B cell (primary cell): ENCODE data around the gene CIT. TPM values are rescaled to one million over a fixed set of nuclear protein-coding genes. Genes with fewer than 3 reads are reported as not detected.

Source experiments
- ATAC-seq: fragments of 200-7000 bp; cut with Tn5 transposase; one replicate; pipeline ENCODE4 v1.10.0; 2021; ENCODE audit warnings: low read depth, mild to moderate bottlenecking, moderate number of reproducible peaks, moderate library complexity
- CTCF ChIA-PET: fragments of 350-600 bp; sonication (Branson Sonifier 250); formaldehyde crosslinking; loops from one replicate; lab custom pipeline; 2021; ENCODE audit warnings: antibody characterized with exemption, inconsistent platforms; lab: Charles Lee
- POLR2A ChIA-PET: fragments of 350-600 bp; sonication (Branson Sonifier 250); formaldehyde crosslinking; loops from one replicate; lab custom pipeline; 2021; ENCODE audit warnings: antibody characterized with exemption; lab: Charles Lee
- DNase-seq: peaks from one replicate; pipeline ENCODE4 v3.0.0; 2013
- H2AFZ ChIP-seq: 2 replicates; pipeline ENCODE4 v1.6.1; 2012; ENCODE audit warnings: mild to moderate bottlenecking, low read depth, low read length; ENCODE audit not compliant: insufficient read depth, poor library complexity, severe bottlenecking
- H3K27ac ChIP-seq, 2 donors: 1 replicate in 1 of 2; 2 replicates in 1 of 2; pipeline ENCODE4 v1.5.1; 2012 to 2013; ENCODE audit warnings: low read length in 2 of 2, mild to moderate bottlenecking in 2 of 2, moderate library complexity in 1 of 2
- H3K27me3 ChIP-seq, 4 experiments: fragments of 200-600 bp in 1 of 4; sonication (generic) in 1 of 4; replicated peaks in 1 of 4; 1 replicate in 2 of 4; 2 replicates in 2 of 4; pipeline versions ENCODE4 v1.6.1 to v1.7.0; 2013 to 2016; ENCODE audit warnings: low read length in 3 of 4, mild to moderate bottlenecking in 2 of 4, mixed read lengths in 1 of 4, moderate library complexity in 1 of 4; ENCODE audit not compliant: insufficient read depth in 4 of 4, control insufficient read depth in 3 of 4; ENCODE audit errors: control extremely low read depth in 1 of 4
- H3K36me3 ChIP-seq, 2 experiments: replicated peaks in 1 of 2; 1 replicate in 1 of 2; 2 replicates in 1 of 2; pipeline versions ENCODE4 v1.6.1 to v1.7.1; 2013; ENCODE audit warnings: low read length in 1 of 2; ENCODE audit not compliant: insufficient read depth in 2 of 2, control insufficient read depth in 1 of 2; ENCODE audit errors: control extremely low read depth in 1 of 2, extremely low read depth in 1 of 2
- H3K4me1 ChIP-seq, 2 donors: fragments of 200-600 bp in 1 of 2; sonication (generic) in 1 of 2; 1 replicate in 1 of 2; 2 replicates in 1 of 2; pipeline versions ENCODE4 v1.5.1 to v1.6.1; 2013 to 2017; ENCODE audit warnings: low read length in 2 of 2; ENCODE audit not compliant: control insufficient read depth in 2 of 2, insufficient read depth in 2 of 2
- H3K4me2 ChIP-seq: replicated peaks from 2 replicates; pipeline ENCODE3; 2012; ENCODE audit warnings: mild to moderate bottlenecking, low read depth, low read length; ENCODE audit not compliant: poor library complexity, severe bottlenecking
- H3K4me3 ChIP-seq, 5 experiments: fragments of 200-600 bp in 1 of 5; sonication (generic) in 1 of 5; 1 replicate in 3 of 5; 2 replicates in 2 of 5; pipeline versions ENCODE4 v1.5.1 to v1.7.0; 2011 to 2016; ENCODE audit warnings: low read length in 4 of 5, mild to moderate bottlenecking in 4 of 5, low read depth in 2 of 5, control low read depth in 1 of 5, moderate library complexity in 1 of 5; ENCODE audit not compliant: insufficient read depth in 1 of 5; ENCODE audit errors: control extremely low read depth in 1 of 5, extremely low read depth in 1 of 5
- H3K79me2 ChIP-seq: fragments of 200-600 bp; sonication (generic); one replicate; pipeline ENCODE4 v1.6.0; 2016; ENCODE audit warnings: low read length; ENCODE audit not compliant: control insufficient read depth, insufficient read depth
- H3K9ac ChIP-seq: fragments of 200-600 bp; sonication (generic); 2 replicates; pipeline ENCODE4 v1.6.1; 2017; ENCODE audit warnings: mild to moderate bottlenecking, low read length, moderate library complexity
- H3K9me3 ChIP-seq, 3 donors: one replicate each; pipeline versions ENCODE4 v1.6.1 to v1.7.1; 2013; ENCODE audit warnings: low read length in 2 of 3; ENCODE audit not compliant: control insufficient read depth in 2 of 3, insufficient read depth in 1 of 3; ENCODE audit errors: control extremely low read depth in 1 of 3
- H4K20me1 ChIP-seq: 2 replicates; pipeline ENCODE4 v1.6.0; 2012; ENCODE audit warnings: mild to moderate bottlenecking, low read length; ENCODE audit not compliant: insufficient read depth, control insufficient read depth, poor library complexity, severe bottlenecking
- H3K27ac Mint-ChIP-seq: one replicate; pipeline ENCODE4 v1.8.0; 2021; ENCODE audit warnings: mixed read lengths
- H3K27me3 Mint-ChIP-seq: one replicate; pipeline ENCODE4 v1.8.0; 2021; ENCODE audit warnings: mixed read lengths
- H3K4me1 Mint-ChIP-seq: one replicate; pipeline ENCODE4 v1.8.0; 2021; ENCODE audit warnings: mixed read lengths
- H3K4me3 Mint-ChIP-seq: one replicate; pipeline ENCODE4 v1.8.0; 2021; ENCODE audit warnings: mixed read lengths
- H3K9me3 Mint-ChIP-seq: one replicate; pipeline ENCODE4 v1.8.0; 2022; ENCODE audit warnings: mixed read lengths; ENCODE audit not compliant: insufficient read depth
- EZH2 ChIP-seq: IDR thresholded peaks from 2 replicates; pipeline ENCODE4 v1.6.1; 2012; ENCODE audit warnings: borderline replicate concordance, low read depth, mild to moderate bottlenecking, moderate library complexity, low read length; ENCODE audit not compliant: insufficient read depth, poor library complexity, severe bottlenecking
- WGBS: methylation state at CpG from one replicate; pipeline ENCODE4 v1.1.5; 2013; ENCODE audit warnings: missing lambda C conversion rate; ENCODE audit not compliant: insufficient coverage; 5-methylcytosine and 5-hydroxymethylcytosine counted together
- intact Hi-C: fragments of 100-400 bp; cut with micrococcal nuclease; formaldehyde crosslinking; loops from one replicate; pipeline ENCODE4 v1.10.0; 2022
- polyA plus RNA-seq: library from polyadenylated mRNA; depleted of rRNA; stranded (reverse); fragments of >200 nt; gene quantifications from 2 replicates; pipeline ENCODE4 v1.2.3, GENCODE V29; 2012
- total RNA-seq, 2 donors: library from RNA; stranded (reverse); fragments of 120-200 nt in 1 of 2; gene quantifications; 1 replicate in 1 of 2; 2 replicates in 1 of 2; pipeline versions ENCODE4 v1.2.3 to v1.2.4, GENCODE V29; 2013 to 2022
- TF ChIP-seq, protein P1 (sequence below): fragments of 200-600 bp; IDR thresholded peaks from one replicate; pipeline ENCODE4 v1.8.0; 2022; ENCODE audit warnings: antibody characterized with exemption, mild to moderate bottlenecking

Gene CIT
- total and polyA plus RNA-seq, 2 donors (not counting 1 experiment from before 2014, with no cell fraction given): 1.4 to 6.1 TPM

DNA sequence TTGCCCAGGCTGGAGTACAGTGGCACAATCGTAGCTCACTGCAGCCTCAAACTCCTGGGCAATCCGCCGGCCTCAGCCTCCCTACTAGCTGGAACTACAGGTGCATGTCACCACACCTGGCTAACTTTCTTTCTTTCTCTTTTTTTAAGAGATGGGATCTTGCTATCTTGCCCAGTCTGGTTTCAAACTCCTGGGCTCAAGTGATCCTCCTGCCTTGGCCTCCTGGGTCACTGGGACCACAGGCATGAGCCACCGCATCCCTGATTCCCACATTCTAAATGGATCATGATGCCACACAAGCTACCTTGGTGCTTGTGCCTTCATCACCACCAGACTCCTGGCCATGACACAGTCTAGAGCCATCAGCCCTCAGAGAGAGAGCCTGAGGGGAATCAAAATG lies 165.4 kb downstream of the CIT start:
- Histone ChIP-seq H3K36me3 (peaks cover 0 to 2% of the 10 kb centered on the region in 2 experiments), H2AFZ (no peak overlapping the region), H3K79me2 (no peaks in the 10 kb centered on the region), H3K9me3 (no peaks in the 10 kb centered on the region), H3K27ac (no peak overlapping the region), H3K27me3 (no peaks in the 10 kb centered on the region), H3K4me1 (no peaks in the 10 kb centered on the region), H3K9ac (no peak overlapping the region), H3K4me3 (no peak overlapping the region), H3K4me2 (no peak overlapping the region), H4K20me1 (no peaks in the 10 kb centered on the region)
- Mint-ChIP-seq H3K4me1 (no peaks in the 10 kb centered on the region), H3K27ac (no peak overlapping the region), H3K27me3 (no peaks in the 10 kb centered on the region), H3K4me3 (no peak overlapping the region), H3K9me3 (no peaks in the 10 kb centered on the region)
- CTCF ChIA-PET: no interaction called here
- POLR2A ChIA-PET: no interaction called here
- 100% methylated on average over 4 of the region's 4 CpGs for WGBS
- intact Hi-C loops: no loop called here
- TF ChIP-seq, protein P1, sequence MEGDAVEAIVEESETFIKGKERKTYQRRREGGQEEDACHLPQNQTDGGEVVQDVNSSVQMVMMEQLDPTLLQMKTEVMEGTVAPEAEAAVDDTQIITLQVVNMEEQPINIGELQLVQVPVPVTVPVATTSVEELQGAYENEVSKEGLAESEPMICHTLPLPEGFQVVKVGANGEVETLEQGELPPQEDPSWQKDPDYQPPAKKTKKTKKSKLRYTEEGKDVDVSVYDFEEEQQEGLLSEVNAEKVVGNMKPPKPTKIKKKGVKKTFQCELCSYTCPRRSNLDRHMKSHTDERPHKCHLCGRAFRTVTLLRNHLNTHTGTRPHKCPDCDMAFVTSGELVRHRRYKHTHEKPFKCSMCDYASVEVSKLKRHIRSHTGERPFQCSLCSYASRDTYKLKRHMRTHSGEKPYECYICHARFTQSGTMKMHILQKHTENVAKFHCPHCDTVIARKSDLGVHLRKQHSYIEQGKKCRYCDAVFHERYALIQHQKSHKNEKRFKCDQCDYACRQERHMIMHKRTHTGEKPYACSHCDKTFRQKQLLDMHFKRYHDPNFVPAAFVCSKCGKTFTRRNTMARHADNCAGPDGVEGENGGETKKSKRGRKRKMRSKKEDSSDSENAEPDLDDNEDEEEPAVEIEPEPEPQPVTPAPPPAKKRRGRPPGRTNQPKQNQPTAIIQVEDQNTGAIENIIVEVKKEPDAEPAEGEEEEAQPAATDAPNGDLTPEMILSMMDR: no peak
- no peak for TF ChIP-seq EZH2
- DNase-seq: no peak
- ATAC-seq: no peak

DNA sequence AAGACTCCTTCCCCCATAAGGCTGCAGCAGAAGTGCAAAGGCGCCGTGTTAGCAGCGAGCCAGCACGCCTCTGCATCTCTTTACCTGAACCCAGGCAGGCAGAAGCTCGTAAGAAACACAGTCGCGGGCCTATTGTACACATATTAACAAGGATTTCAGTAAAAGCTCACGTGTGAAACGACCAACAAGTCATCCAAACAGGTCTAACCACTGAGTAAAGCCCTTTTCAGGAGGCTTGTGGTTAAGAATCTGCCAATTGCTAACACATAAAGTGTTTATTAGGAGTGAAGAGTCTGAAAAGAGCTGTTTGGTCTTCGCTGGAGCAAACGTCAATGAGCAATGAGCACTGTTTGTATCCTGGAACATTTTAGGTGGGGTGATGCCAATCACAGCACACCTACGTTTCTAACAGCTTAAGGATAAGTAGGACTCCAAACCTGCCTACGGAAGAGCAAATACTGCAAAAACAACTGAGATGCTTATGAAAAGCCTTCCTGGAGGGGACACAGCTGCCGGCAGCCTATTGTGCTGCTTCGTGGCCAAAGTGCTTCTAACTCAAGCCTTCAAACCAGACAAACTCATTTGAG lies 166.1 kb downstream of the CIT start:
- peaks cover 0 to 2% of the 10 kb centered on the region in 2 experiments for H3K36me3 ChIP-seq
- WGBS: 96% methylated on average over 10 of the region's 15 CpGs
- intact Hi-C loops: no loop called here
- no peak overlapping the region for H2AFZ ChIP-seq
- Mint-ChIP-seq H3K27ac (no peak overlapping the region), H3K27me3 (no peaks in the 10 kb centered on the region), H3K9me3 (no peaks in the 10 kb centered on the region), H3K4me1 (no peaks in the 10 kb centered on the region), H3K4me3 (no peak overlapping the region)
- ChIA-PET CTCF (interaction anchor here (1.0 kb wide), 1 partner anchor 43 kb away, joined by 3 read pairs; the partner anchor contains the start of gene PRKAB1), POLR2A (no interaction called here)
- no peaks in the 10 kb centered on the region for H3K79me2 ChIP-seq
- no peak overlapping the region for H3K9ac ChIP-seq
- ATAC-seq (no peak), DNase-seq (no peak)
- H4K20me1 ChIP-seq: no peaks in the 10 kb centered on the region
- H3K27ac ChIP-seq: no peak overlapping the region
- no peak overlapping the region for H3K4me3 ChIP-seq
- H3K4me2 ChIP-seq: no peak overlapping the region
- no peaks in the 10 kb centered on the region for H3K4me1 ChIP-seq
- no peaks in the 10 kb centered on the region for H3K27me3 ChIP-seq
- no peaks in the 10 kb centered on the region for H3K9me3 ChIP-seq
- TF ChIP-seq, protein P1: no peak
- TF ChIP-seq EZH2: no peak
